Urothelium cell line (cell line): ENCODE results near the gene EXOSC7.
"Not testable (repeated sequence)": the region's sequence is repeated elsewhere in the genome, so short reads cannot be mapped to it uniquely, and the experiment has no call there.

ENCODE experiments used
- DNase-seq: peaks from one replicate; pipeline ENCODE4 v3.0.0; 2011; ENCODE audit warnings: low spot score, mixed read lengths
- FAIRE-seq: peaks from 2 replicates; lab custom pipeline; 2011; peaks lifted over from hg19 to GRCh38; lab: Jason Lieb, UNC

Gene EXOSC7

DNA sequence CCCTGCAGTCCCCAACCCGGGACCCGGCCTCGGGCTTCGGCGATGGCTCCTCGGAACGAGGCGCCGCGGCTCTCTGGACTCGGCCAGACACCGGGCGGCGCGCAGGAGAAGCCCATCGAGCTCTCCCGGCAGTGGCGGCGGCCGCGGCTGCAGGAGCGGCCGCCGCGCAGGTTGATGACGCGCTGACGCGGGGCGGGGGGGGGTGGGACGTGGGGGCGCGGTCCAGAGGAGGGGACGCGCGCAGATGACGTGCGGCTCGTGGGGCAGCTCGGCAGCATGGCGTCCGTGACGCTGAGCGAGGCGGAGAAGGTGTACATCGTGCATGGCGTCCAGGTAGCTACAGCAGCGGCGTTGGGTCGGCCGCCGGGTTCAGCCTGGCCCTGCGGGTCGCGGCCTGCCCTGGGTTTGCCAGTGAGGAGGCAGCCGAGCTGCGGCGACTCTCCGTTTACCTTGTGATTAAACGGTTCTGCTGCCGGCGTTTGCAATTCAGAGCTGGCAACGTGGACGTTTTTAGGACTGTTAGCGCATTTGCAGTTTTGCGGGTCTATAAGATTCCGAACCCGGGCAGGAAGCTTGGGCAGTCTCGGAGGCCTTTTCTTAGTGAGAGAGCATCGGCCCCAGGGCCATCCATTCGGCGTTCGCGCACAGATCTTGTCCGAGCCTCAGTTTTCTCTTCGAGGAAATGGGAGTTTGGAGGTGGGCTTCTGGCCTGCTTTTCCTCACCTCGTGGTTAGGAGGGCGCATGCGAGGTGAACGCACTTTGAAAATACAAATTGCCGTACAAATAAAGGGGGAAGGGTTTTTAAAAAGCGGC lies at the start of gene EXOSC7, which contains the start of gene ZDHHC3:
TSS of gene EXOSC7 (plus strand) at position 243 of the 814 bp plus-strand sequence. CDS start at position 277, 34 bp downstream.
TSS of gene ZDHHC3 (minus strand) at position 173 of the 814 bp plus-strand sequence. CDS start 16,738 bp downstream, outside the sequence.
- FAIRE-seq (peak; percentile 90), DNase-seq (peak; percentile 96)

GRCh38 chr3:44926921-44927320 lies 49.1 kb upstream of the EXOSC7 start:
- no peak for FAIRE-seq
- DNase-seq, result no peak

DNA sequence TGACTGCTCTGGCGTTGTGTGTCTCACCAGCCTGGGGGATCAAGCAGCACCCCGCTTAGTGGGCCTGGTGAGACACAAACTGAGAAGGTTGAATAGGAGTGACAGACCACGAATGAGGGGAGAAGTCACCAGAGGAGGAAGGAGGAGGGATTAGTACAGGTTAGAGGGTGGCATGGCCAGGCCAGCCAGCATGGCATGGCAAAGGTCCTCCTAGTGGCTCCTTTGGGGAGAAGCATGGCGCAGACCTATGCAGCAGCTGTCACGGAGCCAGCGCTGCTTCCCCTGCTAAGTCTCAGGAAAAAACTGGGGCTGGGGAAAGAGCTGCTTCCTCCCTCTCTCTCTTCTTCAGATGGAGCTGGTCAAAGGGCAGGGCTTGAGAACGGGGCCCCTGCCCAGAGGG lies 48.7 kb upstream of the EXOSC7 start:
- FAIRE-seq (no peak), DNase-seq (no peak)

DNA sequence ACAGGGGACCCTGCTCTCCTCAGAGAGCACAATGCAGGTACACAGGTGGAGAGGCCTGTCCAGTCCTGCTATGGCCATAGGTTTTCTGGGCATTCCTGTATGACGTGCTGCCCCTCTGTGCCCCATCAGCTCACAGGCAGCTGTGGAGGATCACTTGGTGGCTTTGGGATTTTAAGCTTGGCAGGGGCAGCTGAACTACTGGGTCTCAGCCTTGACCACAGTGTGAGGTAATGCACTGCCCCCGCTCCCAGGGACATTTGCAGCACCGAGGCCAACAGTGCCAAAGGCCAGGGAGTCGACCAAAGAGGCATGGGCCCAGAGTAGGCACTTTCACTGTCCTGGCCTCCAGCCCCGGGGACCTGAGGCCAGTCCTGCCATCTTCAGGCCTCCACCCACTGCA lies 46.3 kb upstream of the EXOSC7 start:
- DNase-seq (no peak), FAIRE-seq (no peak)

GRCh38 chr3:44930911-44931310 lies 45.1 kb upstream of the EXOSC7 start:
- FAIRE-seq (no peak), DNase-seq (no peak)

- no peak for FAIRE-seq
- DNase-seq, result no peak
Observed at GRCh38 chr3:44931791-44932190, 44.3 kb upstream of the EXOSC7 start.

DNA sequence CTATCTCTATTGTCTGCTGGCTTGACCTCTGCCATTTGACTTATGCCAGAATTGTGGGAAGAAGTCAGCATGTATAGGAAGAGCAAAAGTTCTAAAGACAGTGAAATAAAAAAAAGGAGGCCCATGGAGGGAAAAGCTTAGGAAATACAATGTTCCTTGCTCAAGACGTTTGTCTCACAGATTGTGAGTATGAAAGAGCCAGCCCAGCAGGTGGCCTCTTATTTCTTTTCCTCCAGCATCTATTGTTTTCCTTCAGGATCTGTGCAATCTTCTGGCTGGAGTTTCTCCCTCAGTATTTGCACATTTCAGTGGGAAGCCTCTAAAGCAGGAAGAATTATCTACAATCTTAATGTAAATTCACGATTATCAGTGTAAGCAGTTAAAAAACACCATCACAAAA lies 43.8 kb upstream of the EXOSC7 start:
- DNase-seq, result no peak
- no peak for FAIRE-seq

- DNase-seq (no peak), FAIRE-seq (no peak)
Observed at GRCh38 chr3:44932986-44933944, 42.8 kb upstream of the EXOSC7 start.

- DNase-seq, result no peak
- no peak for FAIRE-seq
Observed at GRCh38 chr3:44939581-44940036, 36.4 kb upstream of the EXOSC7 start.

GRCh38 chr3:44942202-44942921 lies 33.7 kb upstream of the EXOSC7 start:
- no peak for FAIRE-seq
- peak; percentile 18 for DNase-seq

GRCh38 chr3:44948239-44948638 lies 27.8 kb upstream of the EXOSC7 start:
- DNase-seq (no peak), FAIRE-seq (no peak)

DNA sequence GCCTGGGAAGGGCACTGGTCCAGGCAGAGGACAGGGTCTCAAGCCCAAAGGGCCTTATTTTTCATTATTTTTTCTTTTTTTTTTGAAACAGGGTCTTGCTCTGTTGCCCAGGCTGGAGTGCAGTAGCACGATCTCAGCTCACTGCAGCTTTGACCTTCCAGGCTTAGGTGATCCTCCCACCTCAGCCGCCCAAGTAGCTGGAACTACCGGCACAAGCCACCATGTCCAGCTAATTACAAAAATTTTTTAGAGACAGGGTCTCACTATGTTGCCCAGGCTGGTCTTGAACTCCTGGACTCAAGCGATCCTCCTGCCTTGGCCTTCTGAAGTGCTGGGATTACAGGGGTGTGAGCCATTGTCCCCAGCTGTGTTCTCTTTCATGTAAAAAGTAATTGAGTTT lies 26.3 kb upstream of the EXOSC7 start:
- FAIRE-seq, result not testable (repeated sequence)

DNA sequence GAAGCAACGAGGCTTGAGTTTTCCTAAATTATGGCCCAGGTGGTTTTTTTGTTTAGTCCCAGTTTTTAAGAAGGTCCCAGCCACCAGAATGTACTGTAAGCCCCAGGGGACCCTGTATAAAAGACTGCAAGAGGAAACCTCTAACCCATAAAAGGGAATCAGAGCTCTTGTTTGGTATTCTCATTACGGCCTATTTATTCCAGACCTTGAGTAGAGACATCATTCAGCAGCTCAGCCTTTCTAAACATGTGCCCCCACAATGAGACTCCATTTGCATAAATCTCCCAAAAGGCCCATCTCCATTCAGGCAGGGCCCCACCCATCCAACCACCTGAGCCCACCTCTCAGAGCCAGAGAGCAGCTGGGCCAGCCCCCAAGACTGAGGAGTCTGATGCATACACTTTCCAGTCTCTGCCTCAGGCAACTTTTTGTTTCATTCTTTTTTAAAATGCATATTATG lies 25.7 kb upstream of the EXOSC7 start:
- DNase-seq, result no peak
- no peak for FAIRE-seq

More for the DNA sequence above, 26.3 kb upstream of the EXOSC7 start:
- DNase-seq, result not testable (repeated sequence)

- DNase-seq (no peak), FAIRE-seq (no peak)
Observed at GRCh38 chr3:44952689-44953088, 23.4 kb upstream of the EXOSC7 start.

DNA sequence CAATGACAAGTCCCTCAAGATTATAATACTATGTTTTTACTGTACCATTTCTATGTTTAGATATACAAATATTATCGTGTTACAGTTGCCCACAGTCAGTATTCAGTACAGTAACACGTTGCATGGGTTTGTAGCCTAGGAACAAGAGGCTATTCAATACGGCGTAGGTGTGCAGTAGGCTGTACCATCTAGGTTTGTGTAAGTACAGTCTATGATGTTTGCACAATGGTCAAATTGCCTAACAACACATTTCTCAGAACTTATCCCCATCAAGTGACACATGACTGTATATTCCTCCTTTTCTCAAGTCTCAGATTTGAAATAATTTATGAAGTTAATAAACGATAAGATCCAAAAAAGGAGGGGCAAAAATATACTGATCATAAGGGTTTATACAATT lies 21.7 kb upstream of the EXOSC7 start:
- FAIRE-seq (no peak), DNase-seq (no peak)

- no peak for DNase-seq
Observed at GRCh38 chr3:44954962-44955361, 21.1 kb upstream of the EXOSC7 start.

GRCh38 chr3:44955917-44956316 lies 20.1 kb upstream of the EXOSC7 start:
- FAIRE-seq (no peak), DNase-seq (no peak)

More at GRCh38 chr3:44954962-44955361, 21.1 kb upstream of the EXOSC7 start:
- no peak for FAIRE-seq

DNA sequence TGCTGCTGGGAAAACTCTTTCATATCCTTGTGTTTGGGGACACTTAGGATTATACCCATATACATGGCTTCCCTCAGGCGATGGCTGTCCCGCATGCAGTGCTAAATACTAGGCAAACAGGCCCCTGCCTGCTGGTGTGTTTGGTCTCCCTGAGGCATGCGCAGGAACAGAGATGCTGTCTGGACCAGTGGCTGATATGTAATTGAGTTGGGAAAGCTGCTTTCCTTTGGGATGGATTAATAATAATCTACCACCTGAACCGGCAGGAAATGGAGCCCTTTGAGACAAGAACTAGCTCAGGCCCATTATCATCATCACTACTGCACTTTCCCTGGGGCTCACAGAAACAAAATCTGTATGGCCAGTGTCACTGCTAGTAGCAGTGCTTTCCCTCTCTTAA lies 18.1 kb upstream of the EXOSC7 start:
- no peak for DNase-seq
- FAIRE-seq, result no peak

DNA sequence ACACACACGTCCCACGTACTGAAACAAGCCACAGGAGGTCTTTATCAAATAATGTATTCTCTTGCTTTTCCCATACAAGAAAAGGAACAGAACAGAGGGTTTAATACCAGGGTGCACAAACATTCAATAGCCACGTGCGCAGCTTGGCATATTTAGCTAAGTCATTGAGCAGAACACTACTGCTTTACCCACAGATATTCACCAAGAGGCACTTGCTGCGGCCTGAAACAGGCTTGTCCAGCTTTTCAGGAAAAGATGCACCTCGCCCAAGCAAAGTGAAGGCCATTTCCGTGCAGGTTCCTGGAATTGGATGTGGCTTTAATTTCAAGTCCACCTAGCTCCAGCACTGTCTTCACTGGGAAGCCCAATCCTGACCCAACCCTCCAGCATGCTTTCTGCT lies 17.7 kb upstream of the EXOSC7 start:
- DNase-seq, result no peak
- FAIRE-seq, result no peak

GRCh38 chr3:44960387-44961026 lies 15.5 kb upstream of the EXOSC7 start:
- DNase-seq, result no peak
- FAIRE-seq, result no peak
